Testis (tissue), 2 donors: ENCODE data around the gene MAPK11.

ENCODE experiments used
- POLR2A ChIP-seq: fragments of 450-650 bp; IDR thresholded peaks from one replicate; pipeline ENCODE4 v1.6.1; 2017; ENCODE audit warnings: antibody characterized with exemption, mild to moderate bottlenecking, moderate library complexity
- TF ChIP-seq, protein P1 (sequence below), 3 experiments: fragments of 450-650 bp in 2 of 3; fragments of 200-600 bp in 1 of 3; sonication (generic) in 1 of 3; IDR thresholded peaks; one replicate each; pipeline ENCODE4 v1.5.1; 2016 to 2019; ENCODE audit warnings: antibody characterized with exemption in 3 of 3, mild to moderate bottlenecking in 2 of 3, moderate library complexity in 1 of 3

GRCh38 chr22:50259302-50259701, 10.9 kb downstream of the MAPK11 start:
- TF ChIP-seq, protein P1, sequence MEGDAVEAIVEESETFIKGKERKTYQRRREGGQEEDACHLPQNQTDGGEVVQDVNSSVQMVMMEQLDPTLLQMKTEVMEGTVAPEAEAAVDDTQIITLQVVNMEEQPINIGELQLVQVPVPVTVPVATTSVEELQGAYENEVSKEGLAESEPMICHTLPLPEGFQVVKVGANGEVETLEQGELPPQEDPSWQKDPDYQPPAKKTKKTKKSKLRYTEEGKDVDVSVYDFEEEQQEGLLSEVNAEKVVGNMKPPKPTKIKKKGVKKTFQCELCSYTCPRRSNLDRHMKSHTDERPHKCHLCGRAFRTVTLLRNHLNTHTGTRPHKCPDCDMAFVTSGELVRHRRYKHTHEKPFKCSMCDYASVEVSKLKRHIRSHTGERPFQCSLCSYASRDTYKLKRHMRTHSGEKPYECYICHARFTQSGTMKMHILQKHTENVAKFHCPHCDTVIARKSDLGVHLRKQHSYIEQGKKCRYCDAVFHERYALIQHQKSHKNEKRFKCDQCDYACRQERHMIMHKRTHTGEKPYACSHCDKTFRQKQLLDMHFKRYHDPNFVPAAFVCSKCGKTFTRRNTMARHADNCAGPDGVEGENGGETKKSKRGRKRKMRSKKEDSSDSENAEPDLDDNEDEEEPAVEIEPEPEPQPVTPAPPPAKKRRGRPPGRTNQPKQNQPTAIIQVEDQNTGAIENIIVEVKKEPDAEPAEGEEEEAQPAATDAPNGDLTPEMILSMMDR (IDR thresholded peaks at IDR 0.05) = no peak
- no peak for TF ChIP-seq POLR2A
